Dendritic cell treated with granulocyte-macrophage colony-stimulating factor and Interleukin-4, amounts not matched to agents 40 ng/mL and 50 ng/mL, for 4 days (primary cell): ENCODE measurements around the gene CCNT2.
"Not testable (repeated sequence)": the region's sequence is repeated elsewhere in the genome, so short reads cannot be mapped to it uniquely, and the experiment has no call there.

Experiments
- H3K27ac Mint-ChIP-seq: one replicate; pipeline ENCODE4 v1.8.0; 2022; ENCODE audit warnings: mild to moderate bottlenecking, mixed read lengths
- H3K27me3 Mint-ChIP-seq: one replicate; pipeline ENCODE4 v1.8.0; 2022; ENCODE audit warnings: mild to moderate bottlenecking, mixed read lengths
- H3K36me3 Mint-ChIP-seq: one replicate; pipeline ENCODE4 v1.8.0; 2022; ENCODE audit warnings: low read depth, mixed read lengths
- H3K4me1 Mint-ChIP-seq: one replicate; pipeline ENCODE4 v1.8.0; 2022; ENCODE audit warnings: low read depth, mixed read lengths
- H3K4me3 Mint-ChIP-seq: one replicate; pipeline ENCODE4 v1.8.0; 2022; ENCODE audit warnings: mild to moderate bottlenecking, moderate library complexity, mixed read lengths
- H3K9me3 Mint-ChIP-seq: one replicate; pipeline ENCODE4 v1.8.0; 2022; ENCODE audit warnings: mixed read lengths
- intact Hi-C: fragments of 100-400 bp; cut with micrococcal nuclease; formaldehyde crosslinking; loops from one replicate; pipeline ENCODE4 v1.15.0; 2022

Gene CCNT2

GRCh38 chr2:134906726-134907125, 11.9 kb upstream of the CCNT2 start:
- Mint-ChIP-seq H3K27me3 (no peaks in the 10 kb centered on the region), H3K4me3 (no peak overlapping the region), H3K4me1 (peaks cover 13% of the 10 kb centered on the region), H3K27ac (no peak overlapping the region), H3K9me3 (peaks cover 6% of the 10 kb centered on the region), H3K36me3 (no peaks in the 10 kb centered on the region)
- intact Hi-C loops, result no loop called here

DNA sequence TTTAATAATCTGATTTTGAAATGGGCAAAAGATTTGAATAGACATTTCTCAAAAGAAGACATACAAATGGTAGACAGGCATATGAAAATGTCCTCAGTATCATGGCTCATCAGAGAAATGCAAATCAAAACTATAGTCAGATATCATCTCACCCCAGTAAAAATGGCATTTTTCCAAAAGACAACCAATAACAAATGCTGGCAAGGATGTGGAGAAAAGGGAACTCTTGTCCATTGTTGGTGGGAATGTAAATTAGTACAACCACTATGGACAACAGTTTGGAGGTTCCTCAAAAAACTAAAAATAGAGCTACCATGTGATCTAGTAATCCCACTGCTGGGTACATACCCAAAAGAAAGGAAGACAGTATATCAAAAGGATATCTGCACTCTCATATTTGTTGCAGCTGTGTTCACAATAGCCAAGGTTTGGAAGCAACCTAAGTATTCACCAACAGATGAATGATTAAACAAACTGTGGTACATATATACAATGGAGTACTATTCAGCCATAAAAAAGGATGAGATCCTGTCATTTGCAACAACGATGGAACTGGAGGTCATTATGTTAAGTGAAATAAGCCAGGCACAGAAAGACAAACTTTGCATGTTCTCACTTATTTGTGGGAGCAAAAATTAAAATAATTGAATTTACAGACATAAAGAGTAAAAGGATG, 11.0 kb upstream of the CCNT2 start:
- H3K9me3 Mint-ChIP-seq, H3K27me3 Mint-ChIP-seq, H3K27ac Mint-ChIP-seq, H3K36me3 Mint-ChIP-seq, H3K4me3 Mint-ChIP-seq, intact Hi-C loops: not testable (repeated sequence)
- H3K4me1 Mint-ChIP-seq, result peaks cover 19% of the 10 kb centered on the region

- Mint-ChIP-seq H3K9me3 (peaks cover 6% of the 10 kb centered on the region), H3K27me3 (no peaks in the 10 kb centered on the region), H3K4me1 (peaks cover 14% of the 10 kb centered on the region), H3K36me3 (no peaks in the 10 kb centered on the region), H3K27ac (no peak overlapping the region), H3K4me3 (no peak overlapping the region)
- intact Hi-C loops, result loop anchor here (10.0 kb wide), 3 partner anchors 126 to 176 kb away; partner anchors contain the start of gene RAB3GAP1
Observed at GRCh38 chr2:134910763-134911399, 7.7 kb upstream of the CCNT2 start.

DNA sequence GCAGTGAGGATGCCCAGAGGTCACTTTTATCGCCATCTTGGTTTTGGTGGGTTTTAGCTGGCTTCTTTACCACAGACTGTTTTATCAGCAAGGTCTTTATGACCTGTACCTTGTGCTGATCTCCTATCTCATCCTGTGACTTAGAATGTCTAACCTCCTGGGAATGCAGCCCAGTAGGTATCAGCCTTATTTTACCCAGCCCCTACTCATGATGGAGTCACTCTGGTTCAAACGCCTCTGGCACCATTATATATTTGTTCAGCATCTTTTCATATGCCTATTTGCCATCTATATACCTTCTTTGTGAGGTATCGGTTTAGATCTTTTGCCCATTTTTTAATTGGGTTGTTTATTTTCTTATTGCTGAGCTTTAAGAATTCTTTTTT, 7.2 kb upstream of the CCNT2 start:
- intact Hi-C loops, result loop anchor here (10.0 kb wide), 3 partner anchors 127 to 177 kb away; partner anchors contain the start of gene RAB3GAP1
- no peaks in the 10 kb centered on the region for H3K27me3 Mint-ChIP-seq
- H3K9me3 Mint-ChIP-seq, result peaks cover 6% of the 10 kb centered on the region
- H3K36me3 Mint-ChIP-seq, result no peaks in the 10 kb centered on the region
- no peak overlapping the region for H3K27ac Mint-ChIP-seq
- H3K4me3 Mint-ChIP-seq, result no peak overlapping the region
- peaks cover 14% of the 10 kb centered on the region for H3K4me1 Mint-ChIP-seq

DNA sequence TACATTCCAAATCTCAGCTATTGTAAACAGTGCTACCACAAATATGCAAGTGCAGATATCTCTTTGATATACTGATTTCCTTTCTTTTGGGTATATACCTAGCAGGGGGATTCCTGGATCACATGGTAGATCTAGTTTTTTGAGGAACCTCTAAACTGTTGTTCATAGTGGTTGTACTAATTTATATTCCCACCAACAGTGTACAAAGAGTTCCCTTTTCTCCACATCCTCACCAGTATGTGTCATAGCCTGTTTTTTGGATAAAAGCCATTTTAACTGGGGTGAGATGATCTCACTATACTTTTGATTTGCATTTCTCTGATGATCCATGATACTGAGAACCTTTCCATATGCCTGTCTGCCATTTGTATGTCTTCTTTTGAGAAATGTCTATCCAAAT, 6.3 kb upstream of the CCNT2 start:
- peaks cover 6% of the 10 kb centered on the region for H3K9me3 Mint-ChIP-seq
- H3K4me3 Mint-ChIP-seq, result no peak overlapping the region
- H3K36me3 Mint-ChIP-seq, result no peaks in the 10 kb centered on the region
- intact Hi-C loops, result loop anchor here (10.0 kb wide), 3 partner anchors 128 to 178 kb away; partner anchors contain the start of gene RAB3GAP1
- peaks cover 14% of the 10 kb centered on the region for H3K4me1 Mint-ChIP-seq
- H3K27me3 Mint-ChIP-seq, result no peaks in the 10 kb centered on the region
- H3K27ac Mint-ChIP-seq, result no peak overlapping the region

GRCh38 chr2:134917360-134917865, 1.2 kb upstream of the CCNT2 start:
- intact Hi-C loops, result loop anchor here (5.0 to 10.0 kb wide), 4 partner anchors 133 to 825 kb away; partner anchors contain the start of genes RAB3GAP1 and UBXN4
- peaks cover 20% of the 10 kb centered on the region for H3K4me1 Mint-ChIP-seq
- peak overlapping the region; percentile 99 for H3K27ac Mint-ChIP-seq
- peaks cover 22% of the 10 kb centered on the region for H3K36me3 Mint-ChIP-seq
- no peaks in the 10 kb centered on the region for H3K9me3 Mint-ChIP-seq
- peak overlapping the region; percentile 98 for H3K4me3 Mint-ChIP-seq
- no peaks in the 10 kb centered on the region for H3K27me3 Mint-ChIP-seq

- Mint-ChIP-seq H3K27me3 (no peaks in the 10 kb centered on the region), H3K4me3 (peak overlapping the region; percentile 98), H3K4me1 (peaks cover 20% of the 10 kb centered on the region), H3K36me3 (peaks cover 22% of the 10 kb centered on the region), H3K27ac (peak overlapping the region; percentile 99), H3K9me3 (no peaks in the 10 kb centered on the region)
- intact Hi-C loops, result loop anchor here (1.0 to 10.0 kb wide), 6 partner anchors 25 to 824 kb away; partner anchors contain the start of genes RAB3GAP1 and UBXN4
Observed at GRCh38 chr2:134917888-134918525, 615 bp upstream of the CCNT2 start.

DNA sequence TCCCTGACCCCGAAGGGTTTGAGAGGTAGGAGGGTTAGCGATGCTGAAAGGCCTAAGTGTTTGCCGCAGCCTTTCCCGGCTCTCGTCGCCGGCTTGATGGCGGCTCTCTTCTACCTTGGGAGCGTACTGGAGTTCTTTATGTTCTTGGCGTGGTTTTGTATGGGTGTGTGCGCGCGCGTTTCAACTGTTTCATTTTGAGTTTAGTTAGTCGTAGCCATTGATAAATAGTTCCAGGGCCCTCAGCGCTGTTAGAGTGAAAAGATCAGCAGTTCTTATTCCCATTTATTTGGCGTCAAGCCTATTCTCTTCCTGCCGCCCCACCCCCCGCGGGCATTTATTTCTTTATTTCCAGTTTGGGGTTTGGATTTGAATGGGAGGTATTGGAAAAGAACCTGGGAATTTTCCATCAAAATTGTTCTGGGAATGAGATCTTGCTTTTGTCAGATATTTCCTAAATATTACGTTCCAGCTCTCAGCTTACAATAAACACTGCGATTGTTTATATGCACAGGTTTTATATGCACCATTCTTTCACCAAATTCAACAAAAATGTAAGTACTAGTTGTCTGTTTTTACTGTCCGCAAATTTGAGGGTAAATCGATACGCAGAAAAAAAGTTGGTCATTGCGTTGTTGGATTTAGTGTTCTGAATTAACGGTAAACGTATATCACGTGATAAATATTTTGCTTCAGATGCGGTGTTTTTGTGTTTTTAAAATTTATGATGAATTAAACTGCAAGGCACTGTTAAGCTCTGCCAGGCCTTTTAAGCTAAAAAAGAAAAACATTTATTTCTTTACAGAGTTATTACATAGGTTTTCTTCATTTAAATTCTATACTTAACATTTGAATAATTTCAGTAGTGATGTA, 954 bp downstream of the CCNT2 start:
- Mint-ChIP-seq H3K4me1 (peaks cover 26% of the 10 kb centered on the region), H3K36me3 (peaks cover 31% of the 10 kb centered on the region), H3K27ac (peak overlapping the region; percentile 99), H3K27me3 (no peaks in the 10 kb centered on the region), H3K4me3 (peak overlapping the region; percentile 98), H3K9me3 (no peaks in the 10 kb centered on the region)
- intact Hi-C loops, result loop anchor here (2.0 to 10.0 kb wide), 6 partner anchors 23 to 823 kb away; partner anchors contain the start of genes RAB3GAP1 and UBXN4

- intact Hi-C loops, result loop anchor here (5.0 kb wide), 1 partner anchor 32 kb away; no protein-coding TSS in a partner anchor
- Mint-ChIP-seq H3K27ac (no peak overlapping the region), H3K4me3 (no peak overlapping the region), H3K9me3 (no peaks in the 10 kb centered on the region), H3K36me3 (peaks cover 53% of the 10 kb centered on the region), H3K27me3 (no peaks in the 10 kb centered on the region), H3K4me1 (peaks cover 62% of the 10 kb centered on the region)
Observed at GRCh38 chr2:134924912-134925311, 6.3 kb downstream of the CCNT2 start.

- Mint-ChIP-seq H3K4me3 (peak overlapping the region; percentile 0), H3K9me3 (no peaks in the 10 kb centered on the region), H3K4me1 (peaks cover 66% of the 10 kb centered on the region), H3K27me3 (no peaks in the 10 kb centered on the region), H3K27ac (peak overlapping the region; percentile 26), H3K36me3 (peaks cover 54% of the 10 kb centered on the region)
- intact Hi-C loops, result no loop called here
Observed at GRCh38 chr2:134926231-134926931, 7.8 kb downstream of the CCNT2 start.

DNA sequence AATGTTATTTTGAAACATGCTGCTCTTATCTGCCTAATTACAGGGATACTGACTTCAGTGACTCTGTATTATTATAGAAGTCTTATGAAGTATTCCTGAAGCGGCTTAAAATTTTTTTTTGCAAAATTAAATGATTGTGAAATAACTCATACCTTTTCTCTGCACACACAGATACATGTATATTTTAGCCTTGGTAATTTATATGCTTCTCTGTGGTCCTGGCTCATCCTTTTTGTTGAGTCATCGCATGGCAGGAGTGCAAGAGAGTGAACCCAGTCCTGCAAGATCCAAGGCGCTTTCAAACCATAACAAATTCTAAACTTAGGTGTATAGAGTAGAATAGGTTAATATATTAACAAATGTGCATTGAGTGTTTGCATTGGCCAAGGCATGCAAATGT, 8.6 kb downstream of the CCNT2 start:
- intact Hi-C loops, result no loop called here
- H3K9me3 Mint-ChIP-seq, result no peaks in the 10 kb centered on the region
- no peaks in the 10 kb centered on the region for H3K27me3 Mint-ChIP-seq
- no peak overlapping the region for H3K4me3 Mint-ChIP-seq
- H3K27ac Mint-ChIP-seq, result no peak overlapping the region
- peaks cover 57% of the 10 kb centered on the region for H3K36me3 Mint-ChIP-seq
- H3K4me1 Mint-ChIP-seq, result peaks cover 61% of the 10 kb centered on the region

- peak overlapping the region; percentile 47 for H3K27ac Mint-ChIP-seq
- intact Hi-C loops, result no loop called here
- no peak overlapping the region for H3K4me3 Mint-ChIP-seq
- peaks cover 49% of the 10 kb centered on the region for H3K4me1 Mint-ChIP-seq
- H3K9me3 Mint-ChIP-seq, result no peaks in the 10 kb centered on the region
- no peaks in the 10 kb centered on the region for H3K27me3 Mint-ChIP-seq
- H3K36me3 Mint-ChIP-seq, result peaks cover 58% of the 10 kb centered on the region
Observed at GRCh38 chr2:134932864-134933526, 14.4 kb downstream of the CCNT2 start.
